GM19023 (cell line): ENCODE results near the gene CDK17.
"Not testable (repeated sequence)": the region's sequence is repeated elsewhere in the genome, so short reads cannot be mapped to it uniquely, and the experiment has no call there.

Source experiments
- ATAC-seq: cut with Tn5 transposase; IDR thresholded peaks from one replicate; pipeline ENCODE4 v1.9.1; 2021; ENCODE audit warnings: mild to moderate bottlenecking, moderate library complexity; ENCODE audit not compliant: unreplicated experiment

CDK17 gene

GRCh38 chr12:96323906-96324305 is 76.3 kb downstream of the CDK17 start:
- no peak for ATAC-seq

- ATAC-seq: no peak
Measured at GRCh38 chr12:96322720-96323119, 77.5 kb downstream of the CDK17 start.

GRCh38 chr12:96321941-96322340 is 78.3 kb downstream of the CDK17 start:
- no peak for ATAC-seq

GRCh38 chr12:96317801-96318200 is 82.4 kb downstream of the CDK17 start:
- not testable (repeated sequence) for ATAC-seq

GRCh38 chr12:96315741-96316481 is 84.3 kb downstream of the CDK17 start:
- not testable (repeated sequence) for ATAC-seq

GRCh38 chr12:96314723-96315122 is 85.5 kb downstream of the CDK17 start:
- no peak for ATAC-seq

- ATAC-seq: no peak
Measured at GRCh38 chr12:96313606-96314005, 86.6 kb downstream of the CDK17 start.

- ATAC-seq: no peak
Measured at GRCh38 chr12:96311191-96311590, 89.0 kb downstream of the CDK17 start.

- no peak for ATAC-seq
Measured at GRCh38 chr12:96310067-96310466, 90.2 kb downstream of the CDK17 start.

- ATAC-seq: no peak
Measured at GRCh38 chr12:96308881-96309280, 91.4 kb downstream of the CDK17 start.

GRCh38 chr12:96305665-96306064 is 94.6 kb downstream of the CDK17 start:
- no peak for ATAC-seq

- no peak for ATAC-seq
Measured at GRCh38 chr12:96303653-96304052, 96.6 kb downstream of the CDK17 start.

GRCh38 chr12:96302687-96303310 is 97.4 kb downstream of the CDK17 start:
- no peak for ATAC-seq

GRCh38 chr12:96301732-96302131 is 98.5 kb downstream of the CDK17 start:
- ATAC-seq: no peak

- ATAC-seq: no peak
Measured at GRCh38 chr12:96300064-96300463, 100.2 kb downstream of the CDK17 start.

- no peak for ATAC-seq
Measured at GRCh38 chr12:96297504-96297903, 102.7 kb downstream of the CDK17 start.

- no peak for ATAC-seq
Measured at GRCh38 chr12:96295532-96296160, 104.6 kb downstream of the CDK17 start.

GRCh38 chr12:96294831-96295230 is 105.4 kb downstream of the CDK17 start:
- no peak for ATAC-seq

GRCh38 chr12:96293093-96293492 is 107.1 kb downstream of the CDK17 start:
- ATAC-seq: no peak

GRCh38 chr12:96289067-96289466 is 111.2 kb downstream of the CDK17 start:
- ATAC-seq: no peak

- no peak for ATAC-seq
Measured at GRCh38 chr12:96285158-96285557, 115.1 kb downstream of the CDK17 start.

GRCh38 chr12:96274331-96274730 is 125.9 kb downstream of the CDK17 start:
- ATAC-seq: no peak
